CD4-positive, alpha-beta T cell treated with Interleukin-4 for 4 hours (primary cell): Measurements from ENCODE around the gene MBNL3.
"Not testable (repeated sequence)": the region's sequence is repeated elsewhere in the genome, so short reads cannot be mapped to it uniquely, and the experiment has no call there.

ENCODE experiments used
- DNase-seq: peaks from one replicate; pipeline ENCODE4 v3.0.0-alpha.2; 2020

MBNL3 gene

DNA sequence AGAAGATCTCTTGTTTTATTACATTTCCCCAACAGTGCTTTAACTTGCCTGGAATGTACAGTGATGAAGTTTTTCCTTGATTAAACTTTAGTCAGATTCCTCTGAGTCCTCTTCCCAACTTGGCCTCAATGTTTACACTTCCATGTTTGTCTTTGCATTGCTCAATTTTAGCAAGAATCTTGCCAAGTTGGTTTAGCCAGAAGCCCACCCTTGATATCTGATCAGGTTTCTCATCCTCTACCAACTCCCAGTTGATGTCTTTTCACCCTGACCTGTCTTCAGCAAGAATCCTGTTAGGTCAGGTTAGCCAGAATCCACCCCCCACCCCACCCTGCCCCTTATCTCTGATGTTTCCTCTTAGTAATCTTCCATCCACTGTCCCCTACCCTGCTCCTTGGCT lies 120.9 kb downstream of the MBNL3 start:
- no peak for DNase-seq

DNA sequence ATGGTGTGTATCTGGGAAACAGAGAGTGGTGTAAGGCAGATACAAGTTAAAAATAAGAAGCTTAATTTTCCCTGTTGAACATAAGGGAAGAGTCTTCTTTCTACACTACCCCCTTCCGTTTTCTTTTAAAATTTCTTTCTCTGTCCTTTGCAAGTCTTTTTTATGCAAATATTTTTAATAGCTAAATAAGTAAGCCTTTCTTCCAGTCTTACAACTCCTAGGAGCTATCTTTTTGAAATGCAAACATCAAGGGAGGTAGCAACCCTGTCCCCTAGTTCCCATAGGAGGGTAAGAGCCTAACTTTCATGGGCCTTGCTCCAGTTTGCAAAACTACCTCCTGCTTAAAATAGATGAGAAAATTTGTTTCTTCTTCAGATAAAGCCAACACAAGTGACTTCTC lies 121.5 kb downstream of the MBNL3 start:
- DNase-seq: no peak

DNA sequence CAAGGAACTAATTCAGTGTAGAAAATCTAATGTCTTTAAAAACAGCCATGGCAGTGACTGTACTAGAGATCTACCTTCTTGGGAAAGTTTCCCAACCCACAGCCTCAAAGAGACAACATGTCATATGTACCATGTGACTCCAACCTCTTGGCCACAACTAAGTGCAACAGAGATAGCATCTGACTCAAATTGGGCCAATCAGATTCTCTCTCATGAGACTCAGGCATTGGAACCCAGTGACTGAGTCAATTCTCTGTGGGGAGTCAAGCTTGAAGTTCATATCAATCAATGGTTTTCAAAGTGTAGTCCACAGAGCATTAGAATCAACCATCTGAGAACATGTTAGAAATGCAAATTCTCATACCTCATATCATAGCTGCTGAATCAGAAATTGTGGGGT lies 123.3 kb downstream of the MBNL3 start:
- no peak for DNase-seq

DNA sequence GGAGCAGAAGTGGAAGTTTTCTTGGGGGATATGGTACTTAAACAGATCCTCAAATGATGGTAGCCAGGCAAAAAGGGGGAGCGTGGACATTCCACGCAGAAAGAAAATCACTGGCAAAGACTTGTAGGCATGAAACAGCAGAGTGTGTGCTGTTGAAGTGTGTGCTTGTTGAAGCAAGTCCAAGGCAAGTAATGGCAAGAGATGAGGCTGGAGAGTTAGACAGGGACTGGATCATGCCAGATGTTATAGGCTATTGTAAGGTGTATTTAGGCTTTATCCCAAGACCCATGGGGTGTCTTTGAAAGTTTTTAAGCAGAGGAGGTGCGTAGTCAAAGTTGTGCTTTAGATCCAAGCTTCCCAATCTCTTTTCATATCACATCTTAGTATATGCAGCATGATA lies 124.5 kb downstream of the MBNL3 start:
- DNase-seq: no peak

DNA sequence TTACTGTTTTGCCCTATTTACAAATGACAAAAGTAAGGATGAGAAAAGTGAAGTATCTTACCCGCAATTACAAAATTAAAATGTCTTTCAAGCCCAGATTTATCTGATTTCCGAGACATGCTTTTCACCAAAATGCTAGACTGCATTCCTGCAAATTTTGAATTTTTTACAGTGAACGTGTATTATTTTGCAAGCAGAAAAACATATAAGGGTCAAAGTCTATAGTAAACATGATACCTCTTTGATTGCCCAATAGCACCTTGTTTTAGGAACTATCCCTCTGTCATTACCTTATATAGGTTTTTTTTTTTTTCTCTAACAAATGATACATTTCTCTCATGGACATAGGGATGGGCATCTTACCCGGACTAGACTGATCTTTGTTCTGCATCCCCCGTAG lies 135.4 kb downstream of the MBNL3 start:
- DNase-seq: no peak

DNA sequence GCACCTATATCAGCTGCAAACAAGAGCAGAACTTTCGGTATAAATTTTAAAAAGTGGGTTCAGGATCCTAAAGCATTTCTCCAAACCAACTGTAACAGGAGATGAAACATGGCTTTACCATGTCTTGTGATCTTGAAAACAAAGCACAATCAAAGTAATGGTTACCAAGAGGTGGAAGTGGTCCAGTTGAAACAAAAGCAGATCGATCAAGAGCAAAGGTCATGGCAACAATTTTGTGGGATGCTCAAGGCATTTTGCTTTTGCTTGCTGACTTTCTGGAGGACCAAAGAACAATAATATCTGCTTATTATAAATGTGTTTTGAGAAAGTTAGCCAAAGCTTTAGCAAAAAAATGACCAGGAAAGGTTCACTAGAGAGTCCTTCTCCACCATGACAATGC lies 152.7 kb downstream of the MBNL3 start:
- DNase-seq: no peak

DNA sequence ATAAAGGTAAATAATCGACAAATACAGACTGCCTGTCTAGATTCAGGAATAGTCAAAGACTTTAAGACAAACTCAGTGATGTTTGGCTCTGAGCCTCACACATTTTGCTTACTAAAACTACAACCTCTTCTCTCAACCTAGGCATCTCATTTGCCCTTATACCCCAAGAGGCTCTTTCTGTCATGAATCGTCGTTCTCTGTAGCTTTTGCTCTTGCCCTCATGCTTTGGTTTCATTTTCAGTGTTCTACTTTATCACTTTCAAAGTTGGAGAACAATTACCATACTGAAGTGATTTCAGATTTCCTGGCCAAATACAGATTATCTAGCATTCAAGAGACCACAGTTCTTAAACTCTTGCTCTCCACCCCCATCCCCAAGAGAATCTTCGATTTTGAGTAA lies 155.5 kb downstream of the MBNL3 start:
- DNase-seq: no peak

DNA sequence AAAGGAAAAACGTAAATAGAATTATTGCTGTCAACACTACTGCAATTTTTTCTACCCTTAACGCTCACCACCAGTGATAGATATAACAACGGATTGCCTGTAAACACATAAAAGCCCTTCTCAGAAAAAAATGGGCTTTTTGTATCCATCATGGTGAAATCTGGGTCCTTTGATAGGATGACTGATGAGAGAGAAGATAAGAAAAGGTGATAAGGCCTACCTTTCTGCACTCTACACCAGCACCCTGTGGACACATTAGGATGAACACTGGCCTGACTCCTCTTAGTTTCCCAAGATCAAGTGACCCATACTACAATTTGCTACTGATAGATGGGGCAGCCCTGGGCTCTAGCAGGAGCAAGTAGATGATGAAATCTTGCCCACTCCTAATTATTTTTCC lies 157.3 kb downstream of the MBNL3 start:
- no peak for DNase-seq

DNA sequence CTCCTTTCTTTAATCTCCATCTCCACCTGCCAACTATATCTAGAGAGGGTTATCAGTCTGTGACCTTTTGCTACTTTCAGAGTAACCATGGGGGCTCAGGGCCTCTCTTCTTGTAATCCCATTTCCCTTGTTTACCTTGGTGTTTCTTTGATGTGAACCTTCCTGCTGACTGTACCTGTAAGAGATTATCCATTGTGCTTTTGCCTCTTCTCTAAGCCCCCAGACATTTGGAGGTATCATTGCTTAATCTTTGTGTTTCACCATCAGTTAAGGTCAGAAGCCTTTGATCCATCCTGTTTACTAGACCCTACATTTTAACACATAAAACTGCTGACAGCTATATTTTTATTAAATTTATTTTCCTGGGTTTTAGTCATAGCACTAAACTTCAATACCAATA lies 157.8 kb downstream of the MBNL3 start:
- DNase-seq: no peak

DNA sequence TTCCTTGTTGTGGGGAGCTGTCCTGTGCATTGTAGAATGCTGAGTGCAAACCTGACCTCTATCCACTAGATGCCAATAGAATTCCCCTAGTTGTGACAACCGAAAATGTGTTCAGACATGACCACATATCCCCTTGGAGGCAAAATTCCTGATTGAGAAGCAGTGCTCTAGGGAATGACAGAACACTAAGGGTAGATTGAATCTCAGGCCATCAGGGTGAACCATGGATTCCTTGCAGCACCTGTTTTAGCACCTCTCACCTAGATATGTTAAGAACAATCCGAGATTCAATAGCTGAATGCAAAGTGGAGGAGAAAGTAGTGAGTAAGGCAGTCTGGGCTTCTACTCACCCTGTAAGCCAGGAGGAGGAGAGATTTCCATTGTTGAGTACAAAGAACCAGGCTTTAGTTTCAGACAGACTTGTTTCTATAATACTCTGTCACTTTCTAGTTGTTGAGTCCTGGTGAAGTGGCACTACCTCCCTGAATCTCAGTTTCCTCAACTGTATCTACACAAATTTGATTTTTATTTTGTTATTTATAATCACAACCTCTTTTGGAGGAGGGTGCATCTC lies 158.6 kb downstream of the MBNL3 start:
- DNase-seq: no peak

DNA sequence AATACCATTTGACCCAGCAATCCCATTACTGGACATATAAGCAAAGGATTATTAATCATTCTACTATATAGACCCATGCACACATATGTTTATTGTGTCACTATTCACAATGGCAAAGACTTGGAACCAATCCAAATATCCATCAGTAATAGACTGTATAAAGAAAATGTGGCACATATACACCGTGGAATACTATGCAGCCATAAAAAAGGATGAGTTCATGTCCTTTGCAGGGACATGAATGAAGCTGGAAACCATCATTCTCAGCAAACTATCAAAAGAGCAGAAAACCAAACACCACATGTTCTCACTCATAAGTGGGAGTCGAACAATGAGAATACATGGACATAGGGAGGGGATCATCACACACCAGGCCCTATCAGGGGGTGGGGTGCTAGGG lies 161.9 kb downstream of the MBNL3 start:
- not testable (repeated sequence) for DNase-seq
